ENCODE results near the gene DSCAML1.

The DSCAML1 gene

DNA sequence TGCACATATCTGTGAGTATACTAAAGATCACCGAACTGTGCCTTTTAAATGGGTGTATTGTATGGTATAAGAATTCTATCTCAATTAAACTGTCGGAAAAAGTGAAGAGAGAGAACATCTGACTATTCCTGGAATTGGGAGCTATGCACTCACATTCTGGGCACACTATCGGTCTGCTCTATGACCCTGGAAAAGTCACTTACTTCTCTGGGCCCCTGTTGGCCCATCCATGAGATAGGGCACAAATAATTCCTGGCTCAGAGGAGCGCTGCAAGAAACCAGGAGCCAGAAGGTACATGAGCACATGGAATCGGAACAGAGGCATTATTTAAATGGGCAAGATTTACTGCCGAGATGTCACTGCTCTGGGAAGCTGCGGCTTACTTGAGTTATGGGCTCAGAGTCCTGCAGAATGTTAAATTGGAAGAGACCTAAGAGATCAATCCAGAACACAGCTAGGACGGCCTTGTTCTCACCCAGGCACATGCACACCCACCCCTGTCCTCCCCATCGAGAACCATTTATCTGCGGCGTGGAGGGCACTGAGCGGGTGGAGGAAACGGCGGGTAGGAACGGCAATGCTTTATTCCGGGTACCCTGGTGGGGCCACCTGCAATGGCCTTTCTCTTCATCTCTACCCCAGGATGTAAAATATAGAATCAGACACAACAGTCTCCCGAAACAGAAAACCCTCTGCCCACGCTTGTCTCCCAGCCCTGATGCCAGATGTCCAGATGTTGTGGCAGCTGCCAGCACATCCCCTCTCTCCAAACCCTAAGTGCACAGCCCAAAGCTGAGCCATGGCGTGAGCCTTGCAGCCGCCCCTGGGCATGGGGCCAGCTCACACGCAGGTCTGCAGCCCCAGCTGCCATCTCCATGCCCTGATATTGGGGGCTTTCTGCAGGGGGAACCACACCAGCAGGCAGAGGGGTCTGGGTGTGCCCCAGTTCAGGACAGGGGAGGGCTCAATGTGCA, 142.4 kb downstream of the DSCAML1 start:
- no peak for DNase-seq

DNA sequence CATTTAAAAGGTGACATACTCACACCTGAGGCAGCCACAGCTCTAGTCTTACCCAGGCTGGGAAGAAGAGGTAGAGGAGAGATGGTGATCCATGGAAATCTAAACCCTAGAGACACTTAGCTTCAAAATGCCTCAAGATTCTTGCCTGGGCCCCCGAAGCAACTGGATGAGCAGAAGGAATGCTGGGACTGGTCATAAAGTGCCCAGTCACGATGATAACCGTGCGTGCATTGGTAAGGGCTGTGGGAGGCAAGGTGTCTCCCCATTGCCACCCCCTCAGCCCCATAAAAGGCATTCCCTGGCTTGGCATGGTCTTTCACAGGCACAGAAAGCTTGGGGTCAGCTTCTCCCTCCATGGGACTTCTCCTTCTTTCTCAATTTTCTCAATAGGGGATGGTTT, 144.5 kb downstream of the DSCAML1 start:
- DNase-seq: no peak

- DNase-seq: no peak
Measured at GRCh38 chr11:117649296-117650055, 147.5 kb downstream of the DSCAML1 start.

DNA sequence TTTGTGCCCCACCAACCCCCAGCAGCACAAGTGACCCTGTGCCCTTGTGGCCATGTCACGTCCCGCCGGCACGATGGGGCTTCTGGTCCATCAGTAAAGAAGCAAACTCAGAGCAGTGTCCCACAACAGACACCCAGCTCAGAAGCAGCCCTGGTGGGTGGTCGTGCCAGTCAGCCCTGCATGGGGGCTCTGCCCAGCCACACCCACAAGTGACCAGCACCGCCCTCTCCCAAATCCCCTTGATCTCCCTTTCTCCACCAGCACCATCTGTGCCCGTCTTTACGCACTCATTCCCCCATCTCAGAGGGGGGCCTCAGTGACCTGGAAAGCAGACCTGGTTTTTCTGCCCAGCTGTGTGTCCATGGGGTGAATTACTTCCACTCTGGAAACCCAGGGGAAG, 149.1 kb downstream of the DSCAML1 start:
- DNase-seq: no peak

DNA sequence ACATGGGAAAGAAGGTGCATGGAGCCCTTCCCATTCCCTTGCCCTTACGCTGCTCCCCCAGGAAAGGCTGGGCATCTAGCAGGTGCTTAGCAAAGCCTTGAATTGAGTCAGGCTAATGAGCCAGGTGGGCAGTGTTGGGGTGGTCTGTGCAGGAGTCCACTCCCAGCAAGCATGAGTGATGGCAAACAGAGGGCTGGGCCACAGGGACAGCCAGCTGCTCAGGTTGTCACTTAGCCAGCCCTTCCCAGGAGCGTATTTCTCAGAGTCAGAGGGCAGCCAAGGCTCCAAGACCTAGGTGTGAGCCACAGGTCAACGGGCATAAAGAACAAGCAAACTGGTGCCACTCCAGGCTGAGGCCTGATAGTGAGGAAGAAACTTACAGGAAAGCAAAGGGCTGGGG, 149.8 kb downstream of the DSCAML1 start:
- no peak for DNase-seq

- no peak for DNase-seq
Measured at GRCh38 chr11:117646411-117646810, 150.6 kb downstream of the DSCAML1 start.

- DNase-seq: no peak
Measured at GRCh38 chr11:117644403-117645155, 152.4 kb downstream of the DSCAML1 start.

GRCh38 chr11:117643606-117644300, 153.3 kb downstream of the DSCAML1 start:
- DNase-seq: no peak

DNA sequence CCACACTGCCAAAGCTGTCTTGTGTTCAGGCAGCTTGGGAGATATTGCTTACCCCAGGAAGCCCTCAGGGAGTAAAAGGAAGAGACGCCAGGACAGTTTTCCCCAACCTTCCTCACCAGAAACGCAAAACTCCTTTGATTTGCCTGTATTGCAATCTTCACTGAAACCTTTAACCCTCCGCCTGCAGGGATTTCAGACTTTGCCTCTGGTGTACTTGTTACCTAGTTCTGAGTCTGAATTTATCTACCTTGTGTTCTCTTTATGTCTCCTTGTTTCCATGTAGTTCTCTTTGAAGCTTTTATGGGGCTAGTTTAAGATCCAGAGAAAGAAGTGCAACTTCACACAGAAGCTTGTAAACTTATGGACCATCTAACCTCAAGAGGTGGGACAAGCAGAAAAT, 154.2 kb downstream of the DSCAML1 start:
- no peak for DNase-seq

GRCh38 chr11:117642396-117642795, 154.6 kb downstream of the DSCAML1 start:
- no peak for DNase-seq

- no peak for DNase-seq
Measured at GRCh38 chr11:117641008-117641915, 155.8 kb downstream of the DSCAML1 start.

- no peak for DNase-seq
Measured at GRCh38 chr11:117640041-117640440, 157.0 kb downstream of the DSCAML1 start.

- DNase-seq: no peak
Measured at GRCh38 chr11:117639601-117640000, 157.4 kb downstream of the DSCAML1 start.

DNA sequence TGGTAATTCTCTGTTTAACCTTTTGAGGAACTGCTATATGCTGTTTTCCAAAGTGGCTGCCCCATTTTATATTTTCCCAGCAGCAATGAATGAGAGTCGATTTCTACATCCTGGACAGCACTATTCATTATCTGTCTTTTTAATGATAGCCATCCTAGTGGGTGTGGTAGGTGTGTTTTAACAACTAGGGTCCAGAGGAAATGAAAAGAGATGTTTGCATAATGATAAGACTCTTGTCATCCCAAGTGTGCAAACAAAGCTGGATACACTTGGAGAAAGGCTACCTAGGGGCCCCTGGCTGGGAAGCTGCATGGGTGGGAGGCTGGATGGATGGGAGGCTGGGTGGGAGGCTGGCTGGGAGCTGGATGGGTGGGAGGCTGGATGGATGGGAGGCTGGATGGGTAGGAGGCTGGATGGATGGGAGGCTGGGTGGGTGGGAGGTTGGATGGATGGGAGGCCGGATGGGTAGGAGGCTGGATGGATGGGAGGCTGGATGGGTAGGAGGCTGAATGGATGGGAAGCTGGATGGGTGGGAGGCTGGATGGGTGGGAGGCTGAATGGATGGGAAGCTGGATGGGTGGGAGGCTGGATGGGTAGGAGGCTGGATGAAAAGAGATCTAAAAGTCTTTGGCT, 158.0 kb downstream of the DSCAML1 start:
- DNase-seq: no peak

GRCh38 chr11:117634756-117635603, 162.0 kb downstream of the DSCAML1 start:
- DNase-seq: no peak

DNA sequence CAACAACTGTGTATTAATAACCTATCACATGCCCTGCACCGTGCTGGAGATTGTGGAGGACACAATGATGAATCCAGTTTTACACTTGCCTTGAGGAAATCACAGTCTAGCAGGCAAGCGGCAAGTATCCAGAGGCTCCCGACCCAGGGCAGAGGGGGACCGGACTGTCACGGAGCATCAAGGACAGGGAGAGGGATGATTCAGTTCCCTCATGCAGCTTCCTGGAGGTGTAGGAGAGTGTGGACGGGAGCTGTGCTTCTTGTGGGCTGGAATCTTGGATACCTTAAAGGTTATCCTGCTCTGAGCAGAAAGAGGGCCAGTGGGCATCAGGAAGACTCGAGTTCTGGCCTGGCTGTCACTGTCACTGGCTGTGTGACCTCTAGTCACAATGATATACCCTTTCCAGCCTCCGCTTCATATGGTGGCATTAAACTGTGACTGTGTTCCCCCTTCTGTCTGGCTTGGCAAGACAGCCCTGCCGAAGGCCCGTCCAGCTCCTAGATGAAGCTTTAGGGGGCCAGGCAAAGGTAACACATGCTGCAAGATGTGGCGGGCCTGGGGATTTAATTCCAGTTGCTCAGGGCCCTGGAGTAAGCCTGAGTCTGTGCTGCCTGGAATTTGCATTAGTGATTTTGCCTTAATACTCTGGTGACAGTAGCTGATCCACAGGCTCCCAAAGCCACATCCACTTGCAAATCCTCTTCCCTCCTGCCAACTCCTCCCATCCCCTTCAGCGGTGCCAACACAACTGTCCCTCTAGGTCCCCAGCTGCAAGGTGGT, 162.8 kb downstream of the DSCAML1 start:
- DNase-seq: no peak

DNA sequence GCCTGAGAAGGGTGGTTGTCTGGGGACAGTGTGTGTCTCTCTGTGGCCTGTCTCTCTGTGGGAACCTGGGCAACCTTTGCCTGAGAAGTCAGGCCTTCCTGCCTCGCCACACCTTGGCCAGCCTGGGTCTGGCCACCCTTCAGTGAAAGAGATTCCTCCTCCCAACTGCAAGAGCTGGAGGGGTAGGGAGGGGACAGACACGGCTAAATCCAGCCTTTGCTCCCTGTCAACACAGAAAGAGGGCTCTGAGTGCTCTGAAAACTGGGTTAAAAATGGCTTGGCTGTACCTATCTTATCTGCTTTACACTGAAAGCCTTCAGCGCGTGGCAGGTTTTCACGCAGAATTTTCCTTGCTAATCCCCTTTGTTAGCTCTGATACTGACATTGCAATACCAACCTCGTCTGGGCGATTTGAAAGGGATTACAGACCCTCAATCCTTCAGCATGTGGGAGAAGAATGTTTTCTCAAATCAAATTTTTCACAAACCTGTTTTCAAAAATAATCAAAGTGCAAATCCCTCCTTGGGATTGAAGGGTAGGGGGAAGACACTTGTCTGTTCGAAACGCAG, 163.7 kb downstream of the DSCAML1 start:
- no peak for DNase-seq

GRCh38 chr11:117632306-117632705, 164.7 kb downstream of the DSCAML1 start:
- no peak for DNase-seq
